Measurements from ENCODE around the gene KIAA0586. TPM values are rescaled to one million over a fixed set of nuclear protein-coding genes. Genes with fewer than 3 reads are reported as not detected.
"Not testable (repeated sequence)": the region's sequence is repeated elsewhere in the genome, so short reads cannot be mapped to it uniquely, and the experiment has no call there.

The KIAA0586 gene
- total RNA-seq, 1 experiment from 2014 or later: 20.9 TPM

GRCh38 chr14:58517592-58517991 lies 90.1 kb downstream of the KIAA0586 start:
- no peak overlapping the region for H2BK120ac ChIP-seq (ENCODE audit: low read depth, low read length, poor library complexity, severe bottlenecking)
- H3K27me3 ChIP-seq (ENCODE audit: insufficient read depth, low read length): no peaks in the 10 kb centered on the region
- no peak overlapping the region for H4K91ac ChIP-seq (ENCODE audit: insufficient read length, low read depth, low read length)
- no peaks in the 10 kb centered on the region for H3K4me1 ChIP-seq (ENCODE audit: insufficient read depth, low read length)
- no peak overlapping the region for H2BK5ac ChIP-seq (ENCODE audit: insufficient read length, low read length)
- peaks cover 3 to 6% of the 10 kb centered on the region in 2 experiments; a peak in 3 of 5 replicates for H3K9me3 Mint-ChIP-seq
- H3K27ac Mint-ChIP-seq: no peak overlapping the region
- H3K79me2 ChIP-seq (ENCODE audit: insufficient read depth, low read length): no peaks in the 10 kb centered on the region
- H3K36me3 Mint-ChIP-seq (ENCODE audit: insufficient read depth in 1 of 3, low read depth in 3 of 3): peaks cover 6 to 23% (median 18%) of the 10 kb centered on the region in 3 experiments; a peak in 6 of 7 replicates
- no peaks in the 10 kb centered on the region for H3K4me1 Mint-ChIP-seq
- TF ChIP-seq, protein P1, sequence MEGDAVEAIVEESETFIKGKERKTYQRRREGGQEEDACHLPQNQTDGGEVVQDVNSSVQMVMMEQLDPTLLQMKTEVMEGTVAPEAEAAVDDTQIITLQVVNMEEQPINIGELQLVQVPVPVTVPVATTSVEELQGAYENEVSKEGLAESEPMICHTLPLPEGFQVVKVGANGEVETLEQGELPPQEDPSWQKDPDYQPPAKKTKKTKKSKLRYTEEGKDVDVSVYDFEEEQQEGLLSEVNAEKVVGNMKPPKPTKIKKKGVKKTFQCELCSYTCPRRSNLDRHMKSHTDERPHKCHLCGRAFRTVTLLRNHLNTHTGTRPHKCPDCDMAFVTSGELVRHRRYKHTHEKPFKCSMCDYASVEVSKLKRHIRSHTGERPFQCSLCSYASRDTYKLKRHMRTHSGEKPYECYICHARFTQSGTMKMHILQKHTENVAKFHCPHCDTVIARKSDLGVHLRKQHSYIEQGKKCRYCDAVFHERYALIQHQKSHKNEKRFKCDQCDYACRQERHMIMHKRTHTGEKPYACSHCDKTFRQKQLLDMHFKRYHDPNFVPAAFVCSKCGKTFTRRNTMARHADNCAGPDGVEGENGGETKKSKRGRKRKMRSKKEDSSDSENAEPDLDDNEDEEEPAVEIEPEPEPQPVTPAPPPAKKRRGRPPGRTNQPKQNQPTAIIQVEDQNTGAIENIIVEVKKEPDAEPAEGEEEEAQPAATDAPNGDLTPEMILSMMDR (conservative IDR thresholded peaks at IDR 0.05): no peak
- H4K8ac ChIP-seq (replicated peaks; ENCODE audit: insufficient read length, low read depth, low read length): no peak overlapping the region
- H3K56ac ChIP-seq (ENCODE audit: insufficient read length, low read depth, low read length): no peak overlapping the region
- H4K20me1 ChIP-seq (ENCODE audit: control insufficient read depth, insufficient read depth, insufficient read length): no peaks in the 10 kb centered on the region
- H4K5ac ChIP-seq (ENCODE audit: insufficient read length, low read depth, low read length): no peak overlapping the region
- H3K9me3 ChIP-seq (ENCODE audit: control insufficient read depth, low read depth, low read length): no peaks in the 10 kb centered on the region
- H3K9ac ChIP-seq (ENCODE audit: extremely low read depth, insufficient read length, low read length): no peak overlapping the region
- whole genome bisulfite sequencing (ENCODE audit: extremely low coverage, insufficient read length, low lambda C conversion rate): no CpG with 5 or more reads among the region's 1 CpG
- H2AK5ac ChIP-seq (ENCODE audit: insufficient read length, low read length): no peak overlapping the region
- no peaks in the 10 kb centered on the region for H3K79me1 ChIP-seq (ENCODE audit: insufficient read depth, low read depth, low read length, poor library complexity, severe bottlenecking)
- H3K18ac ChIP-seq (ENCODE audit: insufficient read length, low read depth, low read length): no peak overlapping the region
- H3K14ac ChIP-seq (ENCODE audit: insufficient read depth, low read length): no peak overlapping the region
- H3K23me2 ChIP-seq (ENCODE audit: insufficient read length, low read depth, low read length, poor library complexity, severe bottlenecking): no peaks in the 10 kb centered on the region
- H3K27ac ChIP-seq (ENCODE audit: insufficient read length, low read depth, low read length): no peak overlapping the region
- H2BK12ac ChIP-seq (ENCODE audit: insufficient read length, low read depth, low read length): no peak overlapping the region
- no peak overlapping the region for H3K4ac ChIP-seq (ENCODE audit: low read depth, low read length)
- DNase-seq: no peak
- no peak overlapping the region for H3K4me3 Mint-ChIP-seq
- no peak overlapping the region for H3K23ac ChIP-seq (ENCODE audit: insufficient read length, low read depth, low read length)
- H2AFZ ChIP-seq (ENCODE audit: low read length): no peak overlapping the region
- no peaks in the 10 kb centered on the region for H3K27me3 Mint-ChIP-seq (ENCODE audit: low read depth)
- no peak overlapping the region for H2BK20ac ChIP-seq (ENCODE audit: low read depth, low read length, poor library complexity, severe bottlenecking)
- H2BK15ac ChIP-seq (ENCODE audit: low read depth, low read length): no peak overlapping the region
- no peak overlapping the region for H3T11ph ChIP-seq (ENCODE audit: low read length)
- no peak overlapping the region for H3K4me2 ChIP-seq (ENCODE audit: insufficient read depth, insufficient read length, low read length)

- H3K9me3 ChIP-seq (ENCODE audit: control insufficient read depth, low read depth, low read length); H2BK5ac ChIP-seq (ENCODE audit: insufficient read length, low read length); DNase-seq; H3K27ac ChIP-seq (ENCODE audit: insufficient read length, low read depth, low read length); H2BK15ac ChIP-seq (ENCODE audit: low read depth, low read length); H3K79me2 ChIP-seq (ENCODE audit: insufficient read depth, low read length); H2BK20ac ChIP-seq (ENCODE audit: low read depth, low read length, poor library complexity, severe bottlenecking); H3K27me3 ChIP-seq (ENCODE audit: insufficient read depth, low read length); H3K4ac ChIP-seq (ENCODE audit: low read depth, low read length); H4K8ac ChIP-seq (replicated peaks; ENCODE audit: insufficient read length, low read depth, low read length); H3K27ac Mint-ChIP-seq; H3K4me3 Mint-ChIP-seq; H3K4me1 Mint-ChIP-seq; H3K4me1 ChIP-seq (ENCODE audit: insufficient read depth, low read length); H4K20me1 ChIP-seq (ENCODE audit: control insufficient read depth, insufficient read depth, insufficient read length); H3K79me1 ChIP-seq (ENCODE audit: insufficient read depth, low read depth, low read length, poor library complexity, severe bottlenecking); H3K18ac ChIP-seq (ENCODE audit: insufficient read length, low read depth, low read length); H3K4me2 ChIP-seq (ENCODE audit: insufficient read depth, insufficient read length, low read length); H3K27me3 Mint-ChIP-seq (ENCODE audit: low read depth); H3T11ph ChIP-seq (ENCODE audit: low read length); H2AK5ac ChIP-seq (ENCODE audit: insufficient read length, low read length); H3K23ac ChIP-seq (ENCODE audit: insufficient read length, low read depth, low read length); H3K56ac ChIP-seq (ENCODE audit: insufficient read length, low read depth, low read length); H4K91ac ChIP-seq (ENCODE audit: insufficient read length, low read depth, low read length); H3K23me2 ChIP-seq (ENCODE audit: insufficient read length, low read depth, low read length, poor library complexity, severe bottlenecking); H2AFZ ChIP-seq (ENCODE audit: low read length); H2BK12ac ChIP-seq (ENCODE audit: insufficient read length, low read depth, low read length); H3K14ac ChIP-seq (ENCODE audit: insufficient read depth, low read length); H2BK120ac ChIP-seq (ENCODE audit: low read depth, low read length, poor library complexity, severe bottlenecking); H3K9ac ChIP-seq (ENCODE audit: extremely low read depth, insufficient read length, low read length); H4K5ac ChIP-seq (ENCODE audit: insufficient read length, low read depth, low read length): not testable (repeated sequence)
- peaks cover 29 to 35% of the 10 kb centered on the region in 2 experiments for H3K9me3 Mint-ChIP-seq
- H3K36me3 Mint-ChIP-seq (ENCODE audit: insufficient read depth in 1 of 3, low read depth in 3 of 3): peaks cover 24 to 48% (median 39%) of the 10 kb centered on the region in 3 experiments
- WGBS (ENCODE audit: extremely low coverage, insufficient read length, low lambda C conversion rate): no CpG with 5 or more reads among the region's 10 CpGs
Observed at GRCh38 chr14:58525691-58526090, 98.2 kb downstream of the KIAA0586 start.
